Activated T-helper 2 cell treated with anti-CD3 and anti-CD28 coated beads, Interferon-gamma antibody, Interleukin-2, Interleukin-4, amounts not matched to agents 10 μg/mL and 5 μg/mL and 100 μg/mL, durations not matched to agents 14 hours and 24 hours and 36 hours (primary cell): ENCODE data around the gene ITM2C. TPM values are rescaled to one million over a fixed set of nuclear protein-coding genes. Genes with fewer than 3 reads are reported as not detected.

Experiments
- DNase-seq: peaks from one replicate; pipeline ENCODE4 v3.0.0; 2021; ENCODE audit warnings: low spot score
- H3K27ac Mint-ChIP-seq: one replicate; pipeline ENCODE4 v1.8.0; 2021; ENCODE audit warnings: mixed read lengths
- H3K27me3 Mint-ChIP-seq: one replicate; pipeline ENCODE4 v1.8.0; 2021; ENCODE audit warnings: low read depth, mixed read lengths
- H3K36me3 Mint-ChIP-seq: one replicate; pipeline ENCODE4 v1.8.0; 2021; ENCODE audit warnings: low read depth, mixed read lengths
- H3K4me1 Mint-ChIP-seq: one replicate; pipeline ENCODE4 v1.8.0; 2021; ENCODE audit warnings: low read depth, mixed read lengths
- H3K4me3 Mint-ChIP-seq: one replicate; pipeline ENCODE4 v1.8.0; 2021; ENCODE audit warnings: low read depth, mild to moderate bottlenecking, moderate library complexity, mixed read lengths
- H3K9me3 Mint-ChIP-seq: one replicate; pipeline ENCODE4 v1.8.0; 2021; ENCODE audit warnings: mixed read lengths
- intact Hi-C: fragments of 100-400 bp; cut with micrococcal nuclease; formaldehyde crosslinking; loops from one replicate; pipeline ENCODE4 v1.15.1; 2023
- total RNA-seq: library from RNA; stranded (reverse); gene quantifications from 2 replicates; pipeline ENCODE4 v1.2.3, GENCODE V29; 2022

Gene ITM2C
- total RNA-seq: 13.3 and 15.8 TPM in 2 replicates

- H3K9me3 Mint-ChIP-seq: no peaks in the 10 kb centered on the region
- DNase-seq: peak; percentile 65
- H3K27ac Mint-ChIP-seq: no peak within 1 kb of the TSS
- peaks cover 22% of the 10 kb centered on the region for H3K4me1 Mint-ChIP-seq
- intact Hi-C loops: loop anchor here (2.0 to 5.0 kb wide), 2 partner anchors 16 to 42 kb away; no protein-coding TSS in a partner anchor
- H3K27me3 Mint-ChIP-seq: peaks cover 47% of the 10 kb centered on the region
- no peaks in the 10 kb centered on the region for H3K36me3 Mint-ChIP-seq
- peak within 1 kb of the TSS; percentile 86 for H3K4me3 Mint-ChIP-seq
Measured at GRCh38 chr2:230864605-230865306, at the start of gene ITM2C. Gene ITM2C (plus strand): TSS chr2:230864942. CDS start chr2:230865026, 84 bp downstream.

- intact Hi-C loops: no loop called here
- peaks cover 15% of the 10 kb centered on the region for H3K4me1 Mint-ChIP-seq
- peak overlapping the region; percentile 16 for H3K27ac Mint-ChIP-seq
- no peaks in the 10 kb centered on the region for H3K27me3 Mint-ChIP-seq
- H3K4me3 Mint-ChIP-seq: no peak overlapping the region
- H3K36me3 Mint-ChIP-seq: peaks cover 87% of the 10 kb centered on the region
- H3K9me3 Mint-ChIP-seq: no peaks in the 10 kb centered on the region
- no peak for DNase-seq
Measured at GRCh38 chr2:230815088-230815487, 49.7 kb upstream of the ITM2C start.

GRCh38 chr2:230816735-230817134, 48.0 kb upstream of the ITM2C start:
- intact Hi-C loops: no loop called here
- Mint-ChIP-seq H3K27me3 (no peaks in the 10 kb centered on the region), H3K27ac (no peak overlapping the region), H3K4me1 (peaks cover 15% of the 10 kb centered on the region), H3K4me3 (no peak overlapping the region), H3K36me3 (peaks cover 82% of the 10 kb centered on the region), H3K9me3 (no peaks in the 10 kb centered on the region)
- DNase-seq: no peak

GRCh38 chr2:230819433-230819832, 45.3 kb upstream of the ITM2C start:
- Mint-ChIP-seq H3K27me3 (no peaks in the 10 kb centered on the region), H3K9me3 (no peaks in the 10 kb centered on the region), H3K27ac (no peak overlapping the region), H3K4me1 (peaks cover 14% of the 10 kb centered on the region), H3K36me3 (peaks cover 58% of the 10 kb centered on the region), H3K4me3 (no peak overlapping the region)
- no peak for DNase-seq
- intact Hi-C loops: no loop called here

GRCh38 chr2:230821261-230821990, 43.3 kb upstream of the ITM2C start:
- no peak for DNase-seq
- Mint-ChIP-seq H3K9me3 (no peaks in the 10 kb centered on the region), H3K4me1 (peaks cover 7% of the 10 kb centered on the region), H3K27me3 (peaks cover 17% of the 10 kb centered on the region), H3K36me3 (peaks cover 42% of the 10 kb centered on the region), H3K4me3 (no peak overlapping the region), H3K27ac (no peak overlapping the region)
- intact Hi-C loops: loop anchor here (5.0 kb wide), 1 partner anchor 41 kb away; the partner anchor contains the start of gene ITM2C

- H3K4me1 Mint-ChIP-seq: peaks cover 7% of the 10 kb centered on the region
- H3K27me3 Mint-ChIP-seq: peaks cover 23% of the 10 kb centered on the region
- H3K36me3 Mint-ChIP-seq: peaks cover 35% of the 10 kb centered on the region
- intact Hi-C loops: loop anchor here (5.0 kb wide), 1 partner anchor 40 kb away; the partner anchor contains the start of gene ITM2C
- DNase-seq: no peak
- H3K27ac Mint-ChIP-seq: no peak overlapping the region
- no peaks in the 10 kb centered on the region for H3K9me3 Mint-ChIP-seq
- no peak overlapping the region for H3K4me3 Mint-ChIP-seq
Measured at GRCh38 chr2:230821991-230822520, 42.7 kb upstream of the ITM2C start.

GRCh38 chr2:230823264-230823964, 41.3 kb upstream of the ITM2C start:
- no peak overlapping the region for H3K4me3 Mint-ChIP-seq
- H3K9me3 Mint-ChIP-seq: no peaks in the 10 kb centered on the region
- H3K27ac Mint-ChIP-seq: no peak overlapping the region
- peaks cover 11% of the 10 kb centered on the region for H3K4me1 Mint-ChIP-seq
- H3K36me3 Mint-ChIP-seq: peaks cover 23% of the 10 kb centered on the region
- intact Hi-C loops: loop anchor here (5.0 kb wide), 1 partner anchor 39 kb away; the partner anchor contains the start of gene ITM2C
- no peak for DNase-seq
- peaks cover 29% of the 10 kb centered on the region for H3K27me3 Mint-ChIP-seq

- intact Hi-C loops: loop anchor here (1.0 to 5.0 kb wide), 4 partner anchors 26 to 228 kb away; partner anchors contain the start of gene ITM2C
- Mint-ChIP-seq H3K27me3 (peaks cover 29% of the 10 kb centered on the region), H3K36me3 (peaks cover 14% of the 10 kb centered on the region), H3K27ac (no peak overlapping the region), H3K4me3 (no peak overlapping the region), H3K4me1 (peaks cover 16% of the 10 kb centered on the region), H3K9me3 (no peaks in the 10 kb centered on the region)
- DNase-seq: peak; percentile 38
Measured at GRCh38 chr2:230824406-230824978, 40.2 kb upstream of the ITM2C start.

GRCh38 chr2:230825354-230825753, 39.4 kb upstream of the ITM2C start:
- intact Hi-C loops: loop anchor here (1.0 to 2.0 kb wide), 2 partner anchors 78 to 227 kb away; no protein-coding TSS in a partner anchor
- H3K27me3 Mint-ChIP-seq: peaks cover 33% of the 10 kb centered on the region

GRCh38 chr2:230827774-230828271, 36.9 kb upstream of the ITM2C start:
- intact Hi-C loops: no loop called here
- no peak for DNase-seq
- no peak overlapping the region for H3K27ac Mint-ChIP-seq
- no peaks in the 10 kb centered on the region for H3K9me3 Mint-ChIP-seq
- peaks cover 54% of the 10 kb centered on the region for H3K27me3 Mint-ChIP-seq
- no peaks in the 10 kb centered on the region for H3K36me3 Mint-ChIP-seq
- peaks cover 23% of the 10 kb centered on the region for H3K4me1 Mint-ChIP-seq
- H3K4me3 Mint-ChIP-seq: peak overlapping the region; percentile 26

More at GRCh38 chr2:230825354-230825753, 39.4 kb upstream of the ITM2C start:
- no peaks in the 10 kb centered on the region for H3K9me3 Mint-ChIP-seq
- H3K4me3 Mint-ChIP-seq: no peak overlapping the region
- peaks cover 8% of the 10 kb centered on the region for H3K36me3 Mint-ChIP-seq
- no peak for DNase-seq
- H3K27ac Mint-ChIP-seq: no peak overlapping the region
- peaks cover 22% of the 10 kb centered on the region for H3K4me1 Mint-ChIP-seq

GRCh38 chr2:230828272-230828961, 36.3 kb upstream of the ITM2C start:
- Mint-ChIP-seq H3K9me3 (no peaks in the 10 kb centered on the region), H3K27ac (no peak overlapping the region), H3K4me3 (no peak overlapping the region), H3K36me3 (no peaks in the 10 kb centered on the region), H3K27me3 (peaks cover 56% of the 10 kb centered on the region), H3K4me1 (peaks cover 23% of the 10 kb centered on the region)
- peak; percentile 23 for DNase-seq
- intact Hi-C loops: no loop called here
